DOHH2 (cell line): ENCODE data around the gene INPP5F.
"Not testable (repeated sequence)": the region's sequence is repeated elsewhere in the genome, so short reads cannot be mapped to it uniquely, and the experiment has no call there.

Experiments
- H3F3A ChIP-seq: fragments of 200-600 bp; sonication (generic), shearing (Covaris generic); 2 replicates; pipeline ENCODE4 v1.6.0; 2016; ENCODE audit warnings: antibody characterized with exemption, mild to moderate bottlenecking; ENCODE audit not compliant: control insufficient read depth, insufficient read depth
- H3K27ac ChIP-seq: fragments of 200-600 bp; sonication (generic); 2 replicates; pipeline ENCODE4 v1.5.1; 2014; ENCODE audit warnings: low read depth, mild to moderate bottlenecking, low read length, moderate library complexity
- H3K27me3 ChIP-seq: fragments of 200-600 bp; sonication (generic); 2 replicates; pipeline ENCODE4 v1.6.1; 2014; ENCODE audit warnings: mild to moderate bottlenecking, low read length, mixed read lengths; ENCODE audit not compliant: control insufficient read depth
- H3K36me3 ChIP-seq: fragments of 200-600 bp; sonication (generic); 2 replicates; pipeline ENCODE4 v1.6.1; 2014; ENCODE audit warnings: mild to moderate bottlenecking, low read length, moderate library complexity, mixed read lengths; ENCODE audit not compliant: control insufficient read depth
- H3K4me1 ChIP-seq: fragments of 200-600 bp; sonication (generic); 2 replicates; pipeline ENCODE4 v1.6.1; 2014; ENCODE audit warnings: mild to moderate bottlenecking, low read length, mixed read lengths; ENCODE audit not compliant: control insufficient read depth
- H3K4me2 ChIP-seq: fragments of 200-600 bp; sonication (generic); 2 replicates; pipeline ENCODE4 v1.6.0; 2014; ENCODE audit warnings: mild to moderate bottlenecking, low read length, moderate library complexity
- H3K4me3 ChIP-seq: fragments of 200-600 bp; sonication (generic); 2 replicates; pipeline ENCODE4 v1.5.1; 2014; ENCODE audit warnings: mild to moderate bottlenecking, low read length, mixed read lengths
- H3K79me2 ChIP-seq: fragments of 200-600 bp; sonication (generic); 2 replicates; pipeline ENCODE4 v1.6.1; 2014; ENCODE audit warnings: mild to moderate bottlenecking, low read length, mixed read lengths; ENCODE audit not compliant: control insufficient read depth
- H3K9me2 ChIP-seq: fragments of 200-600 bp; sonication (generic); replicated peaks from 2 replicates; pipeline ENCODE4 v1.6.1; 2014; ENCODE audit warnings: mild to moderate bottlenecking, low read length, mixed read lengths; ENCODE audit not compliant: control insufficient read depth
- H3K9me3 ChIP-seq: fragments of 200-600 bp; sonication (generic); 2 replicates; pipeline ENCODE4 v1.6.1; 2014; ENCODE audit warnings: antibody characterized with exemption, low read length, mixed read lengths; ENCODE audit not compliant: control insufficient read depth, insufficient read depth
- H4K20me1 ChIP-seq: fragments of 200-600 bp; sonication (generic); 2 replicates; pipeline ENCODE4 v1.6.0; 2014; ENCODE audit warnings: low read depth, mild to moderate bottlenecking, antibody characterized with exemption, low read length, moderate library complexity; ENCODE audit not compliant: control insufficient read depth, insufficient read depth
- CTCF ChIP-seq: fragments of 200-600 bp; sonication (generic); IDR thresholded peaks from one replicate; pipeline ENCODE4 v1.5.1; 2014; ENCODE audit warnings: antibody characterized with exemption, mild to moderate bottlenecking, low read depth, low read length; ENCODE audit not compliant: poor library complexity, severe bottlenecking
- EZH2phosphoT487 ChIP-seq: fragments of 200-600 bp; sonication (generic); IDR thresholded peaks from 2 replicates; pipeline ENCODE4 v1.6.1; 2017; ENCODE audit warnings: borderline replicate concordance, mild to moderate bottlenecking, antibody characterized with exemption, low read length, moderate library complexity, mixed read lengths

The INPP5F gene

GRCh38 chr10:119786117-119786769, 60.4 kb downstream of the INPP5F start:
- TF ChIP-seq CTCF (no peak), EZH2phosphoT487 (no peak)
- no peak overlapping the region for H3K27ac ChIP-seq
- no peak overlapping the region for H3K4me2 ChIP-seq
- no peaks in the 10 kb centered on the region for H3K36me3 ChIP-seq
- no peaks in the 10 kb centered on the region for H4K20me1 ChIP-seq
- H3K79me2 ChIP-seq: no peaks in the 10 kb centered on the region
- H3K4me3 ChIP-seq: no peak overlapping the region
- H3F3A ChIP-seq: no peaks in the 10 kb centered on the region
- H3K4me1 ChIP-seq: peaks cover 24% of the 10 kb centered on the region
- H3K9me2 ChIP-seq: no peaks in the 10 kb centered on the region
- H3K27me3 ChIP-seq: no peaks in the 10 kb centered on the region
- no peaks in the 10 kb centered on the region for H3K9me3 ChIP-seq

GRCh38 chr10:119795101-119795500, 69.3 kb downstream of the INPP5F start:
- H3K79me2 ChIP-seq, H3K9me3 ChIP-seq, H3K27ac ChIP-seq, H4K20me1 ChIP-seq, H3K4me2 ChIP-seq, H3K4me3 ChIP-seq, H3K9me2 ChIP-seq, H3F3A ChIP-seq, H3K27me3 ChIP-seq, H3K4me1 ChIP-seq, H3K36me3 ChIP-seq: not testable (repeated sequence)

- Histone ChIP-seq H3K36me3 (no peaks in the 10 kb centered on the region), H3K27me3 (no peaks in the 10 kb centered on the region), H3K9me3 (no peaks in the 10 kb centered on the region), H4K20me1 (no peaks in the 10 kb centered on the region), H3K4me1 (no peaks in the 10 kb centered on the region), H3F3A (no peaks in the 10 kb centered on the region), H3K27ac (no peak overlapping the region), H3K4me2 (no peak overlapping the region), H3K9me2 (no peaks in the 10 kb centered on the region), H3K79me2 (no peaks in the 10 kb centered on the region), H3K4me3 (no peak overlapping the region)
- TF ChIP-seq CTCF: no peak
- TF ChIP-seq EZH2phosphoT487: no peak
Observed at GRCh38 chr10:119796039-119796438, 70.2 kb downstream of the INPP5F start.

GRCh38 chr10:119801176-119801575, 75.3 kb downstream of the INPP5F start:
- H3K9me3 ChIP-seq: no peaks in the 10 kb centered on the region
- H3K36me3 ChIP-seq: 0 out of 2 replicates have a peak, but pooled peaks cover 3% of the 10 kb centered on the region
- TF ChIP-seq CTCF (no peak), EZH2phosphoT487 (no peak)

More at GRCh38 chr10:119801176-119801575, 75.3 kb downstream of the INPP5F start:
- Histone ChIP-seq H3K79me2 (no peaks in the 10 kb centered on the region), H3K4me1 (no peaks in the 10 kb centered on the region), H3K27me3 (no peaks in the 10 kb centered on the region), H3F3A (no peaks in the 10 kb centered on the region), H4K20me1 (no peaks in the 10 kb centered on the region), H3K27ac (no peak overlapping the region), H3K4me3 (no peak overlapping the region), H3K9me2 (no peaks in the 10 kb centered on the region), H3K4me2 (no peak overlapping the region)
